WTC11 (cell line): ENCODE measurements around the gene ASIC2.

Experiments used
- FOXJ3 ChIP-seq: sonication (generic); formaldehyde crosslinking; IDR thresholded peaks from 2 replicates; pipeline ENCODE4 v1.9.0; 2021; ENCODE audit warnings: missing genetic modification reagents, mild to moderate bottlenecking, borderline replicate concordance
- TP53 ChIP-seq: sonication (generic); formaldehyde crosslinking; IDR thresholded peaks from 2 replicates; pipeline ENCODE4 v1.8.1; 2023; ENCODE audit warnings: mild to moderate bottlenecking, missing genetic modification reagents
- TF ChIP-seq, protein P1 (sequence below): sonication (generic); formaldehyde crosslinking; conservative IDR thresholded peaks from 2 replicates; pipeline ENCODE4 v1.8.1; 2022; ENCODE audit warnings: mild to moderate bottlenecking, missing genetic modification reagents

- TF ChIP-seq TP53 (CRISPR knock-in tag) = no peak
- TF ChIP-seq, protein P1, sequence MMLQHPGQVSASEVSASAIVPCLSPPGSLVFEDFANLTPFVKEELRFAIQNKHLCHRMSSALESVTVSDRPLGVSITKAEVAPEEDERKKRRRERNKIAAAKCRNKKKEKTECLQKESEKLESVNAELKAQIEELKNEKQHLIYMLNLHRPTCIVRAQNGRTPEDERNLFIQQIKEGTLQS (CRISPR knock-in tag) = no peak
- no peak for TF ChIP-seq FOXJ3 (CRISPR knock-in tag)
These were observed 91.8 kb downstream of the ASIC2 start for GRCh38 chr17:33201283-33201682.
